WTC11 (cell line): Measurements from ENCODE around the gene HRH3.

Experiments used
- CREB1 ChIP-seq: sonication (generic); formaldehyde crosslinking; IDR thresholded peaks from 2 replicates; pipeline ENCODE4 v1.8.0; 2023; ENCODE audit warnings: mild to moderate bottlenecking, missing genetic modification reagents
- CTCF ChIP-seq: fragments of 200-600 bp; IDR thresholded peaks from 2 replicates; pipeline ENCODE4 v1.8.0; 2022; ENCODE audit warnings: antibody characterized with exemption
- ESRRA ChIP-seq: sonication (generic); formaldehyde crosslinking; IDR thresholded peaks from 2 replicates; pipeline ENCODE4 v1.8.1; 2022; ENCODE audit warnings: mild to moderate bottlenecking, missing genetic modification reagents, borderline replicate concordance
- SP1 ChIP-seq: sonication (generic); formaldehyde crosslinking; conservative IDR thresholded peaks from 2 replicates; pipeline ENCODE4 v1.8.1; 2022; ENCODE audit warnings: missing genetic modification reagents
- TCF7 ChIP-seq: sonication (generic); formaldehyde crosslinking; IDR thresholded peaks from 2 replicates; pipeline ENCODE4 v1.8.0; 2022; ENCODE audit warnings: mild to moderate bottlenecking, low read depth, missing genetic modification reagents, moderate library complexity

- TF ChIP-seq CTCF (no peak), TCF7 (no peak), CREB1 (CRISPR knock-in tag) (no peak), SP1 (CRISPR knock-in tag) (no peak), ESRRA (CRISPR knock-in tag) (no peak)
Measured at GRCh38 chr20:62237514-62237800, 17.4 kb upstream of the HRH3 start.
